Measurements from ENCODE around the gene POLR2L.

GRCh38 chr11:803467-803742 is 38.9 kb downstream of the POLR2L start:
- TF ChIP-seq EZH2phosphoT487 (IDR thresholded peaks at IDR 0.05; ENCODE audit: borderline replicate concordance, low read length), result no peak
- TF ChIP-seq, protein P1, sequence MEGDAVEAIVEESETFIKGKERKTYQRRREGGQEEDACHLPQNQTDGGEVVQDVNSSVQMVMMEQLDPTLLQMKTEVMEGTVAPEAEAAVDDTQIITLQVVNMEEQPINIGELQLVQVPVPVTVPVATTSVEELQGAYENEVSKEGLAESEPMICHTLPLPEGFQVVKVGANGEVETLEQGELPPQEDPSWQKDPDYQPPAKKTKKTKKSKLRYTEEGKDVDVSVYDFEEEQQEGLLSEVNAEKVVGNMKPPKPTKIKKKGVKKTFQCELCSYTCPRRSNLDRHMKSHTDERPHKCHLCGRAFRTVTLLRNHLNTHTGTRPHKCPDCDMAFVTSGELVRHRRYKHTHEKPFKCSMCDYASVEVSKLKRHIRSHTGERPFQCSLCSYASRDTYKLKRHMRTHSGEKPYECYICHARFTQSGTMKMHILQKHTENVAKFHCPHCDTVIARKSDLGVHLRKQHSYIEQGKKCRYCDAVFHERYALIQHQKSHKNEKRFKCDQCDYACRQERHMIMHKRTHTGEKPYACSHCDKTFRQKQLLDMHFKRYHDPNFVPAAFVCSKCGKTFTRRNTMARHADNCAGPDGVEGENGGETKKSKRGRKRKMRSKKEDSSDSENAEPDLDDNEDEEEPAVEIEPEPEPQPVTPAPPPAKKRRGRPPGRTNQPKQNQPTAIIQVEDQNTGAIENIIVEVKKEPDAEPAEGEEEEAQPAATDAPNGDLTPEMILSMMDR (IDR thresholded peaks at IDR 0.05; ENCODE audit: low read depth, low read length, poor library complexity, severe bottlenecking), result no peak

Measured in DOHH2 (cell line).